NB4 (cell line): ENCODE results near the gene SPATA31D1.

Experiments used
- DNase-seq: peaks from one replicate; pipeline ENCODE4 v3.0.0; 2010; ENCODE audit warnings: low read depth
- H3K4me3 ChIP-seq: one replicate; pipeline ENCODE4 v1.5.1; 2011; ENCODE audit warnings: mild to moderate bottlenecking, low read depth, low read length, moderate library complexity
- CTCF ChIP-seq: IDR thresholded peaks from one replicate; pipeline ENCODE4 v1.5.1; 2012; ENCODE audit warnings: low read depth, low read length
- MAX ChIP-seq: IDR thresholded peaks from 2 replicates; pipeline ENCODE4 v1.6.1; 2011; ENCODE audit warnings: low read depth, low read length
- MYC ChIP-seq: IDR thresholded peaks from 2 replicates; pipeline ENCODE4 v1.6.1; 2011; ENCODE audit warnings: low read depth, low read length
- POLR2A ChIP-seq: IDR thresholded peaks from 2 replicates; pipeline ENCODE4 v1.6.1; 2011; ENCODE audit warnings: mild to moderate bottlenecking; ENCODE audit not compliant: insufficient read length; ENCODE audit errors: extremely low read depth

The SPATA31D1 gene

GRCh38 chr9:81999806-82000205 is 11.2 kb downstream of the SPATA31D1 start:
- no peak for DNase-seq
- H3K4me3 ChIP-seq, result no peak overlapping the region
- TF ChIP-seq MAX, result no peak
- no peak for TF ChIP-seq MYC
- no peak for TF ChIP-seq POLR2A

- TF ChIP-seq CTCF (no peak), MYC (no peak), POLR2A (no peak), MAX (no peak)
- DNase-seq, result no peak
- no peak overlapping the region for H3K4me3 ChIP-seq
These were observed 22.1 kb downstream of the SPATA31D1 start for GRCh38 chr9:82010711-82011110.

DNA sequence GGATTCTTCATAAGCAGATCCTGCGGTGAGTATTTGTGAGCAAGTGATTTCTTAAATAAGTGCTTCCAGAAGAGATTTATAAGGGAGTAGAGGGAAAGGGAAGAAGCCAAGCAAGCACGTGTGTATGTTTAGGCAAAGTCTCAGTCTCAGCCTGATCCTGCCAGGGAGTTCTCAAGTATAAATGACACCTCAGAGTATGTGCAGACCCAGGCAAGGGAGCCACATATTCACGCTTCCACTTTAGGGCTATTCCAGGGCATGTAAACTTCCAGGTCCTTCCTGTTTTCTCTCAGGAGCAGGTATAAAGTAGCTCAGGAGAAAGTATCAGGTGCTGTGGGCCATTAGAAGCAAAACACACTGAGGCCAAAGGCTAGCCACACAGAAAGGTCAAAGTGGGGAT is 22.6 kb downstream of the SPATA31D1 start:
- H3K4me3 ChIP-seq, result no peak overlapping the region
- DNase-seq, result no peak
- TF ChIP-seq MAX (no peak), POLR2A (no peak), MYC (no peak), CTCF (no peak)

DNA sequence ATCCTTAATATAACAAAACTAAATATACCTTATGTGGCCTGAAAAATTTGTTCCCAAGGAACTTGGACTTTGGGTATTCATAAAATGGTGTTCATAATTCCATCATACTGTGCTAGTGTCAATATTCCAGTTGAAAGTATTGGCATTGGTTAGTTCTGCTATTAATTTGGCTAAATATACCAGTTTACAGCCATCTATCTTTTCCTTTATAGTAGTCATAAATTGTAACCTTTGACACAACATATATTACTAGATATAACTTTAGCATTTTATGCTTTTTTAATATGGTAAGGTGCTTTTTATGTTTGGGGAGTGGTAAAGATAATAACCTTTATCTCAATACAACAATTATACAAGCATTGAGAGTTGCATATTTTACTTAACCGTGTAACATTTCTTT is 23.7 kb downstream of the SPATA31D1 start:
- DNase-seq, result no peak
- TF ChIP-seq MAX (no peak), MYC (no peak), POLR2A (no peak), CTCF (no peak)
- no peak overlapping the region for H3K4me3 ChIP-seq

GRCh38 chr9:82020331-82020730 is 31.8 kb downstream of the SPATA31D1 start:
- no peak overlapping the region for H3K4me3 ChIP-seq
- TF ChIP-seq MAX (no peak), CTCF (no peak), MYC (no peak), POLR2A (no peak)
- DNase-seq, result no peak

DNA sequence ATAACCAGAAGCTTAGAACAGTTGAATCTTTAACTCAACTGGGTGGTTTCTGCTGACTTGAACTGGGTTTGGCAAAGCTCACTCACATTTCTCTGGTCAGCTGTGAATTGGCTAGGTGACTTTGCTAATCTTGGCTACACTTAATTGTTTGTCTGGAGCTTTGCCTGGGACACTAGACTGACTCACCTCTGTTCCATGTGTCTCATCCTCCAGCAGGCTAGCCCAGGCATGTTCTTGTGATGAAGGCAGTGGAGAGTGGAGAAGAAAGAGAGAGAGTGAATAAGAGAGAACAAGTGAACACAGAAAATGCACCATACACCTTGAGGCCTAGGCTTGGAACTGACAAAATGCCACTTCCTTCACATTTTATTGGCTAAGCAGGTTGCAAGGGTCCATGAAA is 32.6 kb downstream of the SPATA31D1 start:
- TF ChIP-seq POLR2A (no peak), MYC (no peak), MAX (no peak), CTCF (no peak)
- DNase-seq, result no peak
- no peak overlapping the region for H3K4me3 ChIP-seq
